GM18498 (cell line): ENCODE results near the gene MRGPRG.
"Not testable (repeated sequence)": the region's sequence is repeated elsewhere in the genome, so short reads cannot be mapped to it uniquely, and the experiment has no call there.

Experiments used
- ATAC-seq: cut with Tn5 transposase; IDR thresholded peaks from one replicate; pipeline ENCODE4 v1.9.1; 2021; ENCODE audit warnings: mild to moderate bottlenecking, moderate library complexity; ENCODE audit not compliant: unreplicated experiment

Gene MRGPRG, protein sequence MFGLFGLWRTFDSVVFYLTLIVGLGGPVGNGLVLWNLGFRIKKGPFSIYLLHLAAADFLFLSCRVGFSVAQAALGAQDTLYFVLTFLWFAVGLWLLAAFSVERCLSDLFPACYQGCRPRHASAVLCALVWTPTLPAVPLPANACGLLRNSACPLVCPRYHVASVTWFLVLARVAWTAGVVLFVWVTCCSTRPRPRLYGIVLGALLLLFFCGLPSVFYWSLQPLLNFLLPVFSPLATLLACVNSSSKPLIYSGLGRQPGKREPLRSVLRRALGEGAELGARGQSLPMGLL

DNA sequence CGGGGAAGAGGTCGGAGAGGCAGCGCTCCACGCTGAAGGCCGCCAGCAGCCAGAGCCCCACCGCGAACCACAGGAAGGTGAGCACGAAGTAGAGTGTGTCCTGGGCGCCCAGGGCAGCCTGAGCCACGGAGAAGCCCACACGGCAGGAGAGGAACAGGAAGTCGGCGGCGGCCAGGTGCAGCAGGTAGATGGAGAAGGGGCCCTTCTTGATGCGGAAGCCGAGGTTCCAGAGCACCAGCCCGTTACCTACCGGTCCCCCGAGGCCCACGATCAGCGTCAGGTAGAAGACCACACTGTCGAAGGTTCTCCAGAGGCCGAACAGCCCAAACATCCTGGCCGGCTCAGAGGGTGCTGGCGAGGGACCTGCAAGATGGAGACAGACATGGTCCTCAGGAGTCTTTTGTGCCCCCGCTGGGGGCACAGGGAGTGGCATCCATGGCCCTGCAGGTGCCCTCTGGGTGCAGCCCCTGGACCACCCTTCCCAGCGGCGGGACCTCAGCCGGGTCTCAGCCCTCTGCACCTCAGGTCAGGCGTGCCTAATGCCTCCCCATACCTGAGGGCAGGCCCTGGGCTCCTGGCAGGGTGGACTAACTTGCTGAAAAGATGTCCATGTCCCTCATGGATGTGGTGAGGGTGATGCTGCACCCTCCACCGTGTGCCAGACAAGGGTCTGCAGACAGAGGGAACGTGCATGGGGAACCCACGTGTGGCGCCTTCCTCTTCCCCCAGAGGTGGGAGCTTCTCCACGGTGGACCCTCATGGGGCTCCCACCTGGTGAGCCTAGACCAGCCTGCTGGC, at the start of gene MRGPRG:
TSS of gene MRGPRG (minus strand) at position 331 of the 798 bp plus-strand sequence. CDS start at position 331, 0 bp downstream.
- no peak for ATAC-seq

- ATAC-seq, result not testable (repeated sequence)
These were observed 43.9 kb upstream of the MRGPRG start for GRCh38 chr11:3262548-3262947.

- not testable (repeated sequence) for ATAC-seq
These were observed 43.2 kb upstream of the MRGPRG start for GRCh38 chr11:3261831-3262230.

GRCh38 chr11:3257509-3257908, 38.9 kb upstream of the MRGPRG start:
- not testable (repeated sequence) for ATAC-seq

GRCh38 chr11:3255241-3255640, 36.6 kb upstream of the MRGPRG start:
- not testable (repeated sequence) for ATAC-seq

DNA sequence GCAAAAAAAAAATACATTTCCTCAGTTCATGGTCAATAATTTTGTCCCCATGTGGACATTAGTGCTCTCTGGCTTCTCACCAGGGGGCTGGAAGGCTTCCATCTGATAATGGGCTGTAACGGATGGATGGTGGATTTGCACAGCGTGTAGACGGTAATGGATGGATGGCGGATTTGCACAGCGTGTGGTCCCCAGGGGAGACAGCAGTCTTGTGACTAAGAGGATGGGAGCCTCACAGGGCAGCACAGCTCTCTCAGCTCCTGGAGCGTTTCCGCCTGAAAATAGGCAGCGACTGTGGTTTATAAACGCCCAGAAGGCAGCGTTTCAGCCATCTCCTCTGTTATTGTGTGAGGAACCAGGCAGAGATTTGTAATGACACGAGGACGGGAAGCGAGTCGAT, 36.2 kb upstream of the MRGPRG start:
- not testable (repeated sequence) for ATAC-seq

DNA sequence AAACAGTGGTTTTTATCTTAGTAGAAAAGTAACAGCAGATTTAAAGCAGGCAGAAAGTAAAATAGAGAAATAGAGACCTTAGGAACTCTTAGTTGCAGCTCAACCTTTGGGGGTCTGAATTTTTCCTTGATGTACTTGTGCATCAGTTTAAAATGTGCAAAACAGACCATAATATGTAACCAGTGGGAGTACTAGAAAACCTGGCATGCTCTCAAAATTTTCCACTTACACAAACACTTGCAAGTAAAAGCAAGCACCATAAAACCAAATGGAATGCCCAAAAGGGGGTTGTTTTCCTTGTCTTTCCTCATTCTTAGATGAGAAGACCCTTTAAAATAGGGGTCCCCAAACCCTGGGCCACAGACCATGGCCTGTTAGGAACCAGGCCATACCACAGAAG, 26.5 kb upstream of the MRGPRG start:
- ATAC-seq, result no peak

- no peak for ATAC-seq
These were observed 25.3 kb upstream of the MRGPRG start for GRCh38 chr11:3243880-3244279.

DNA sequence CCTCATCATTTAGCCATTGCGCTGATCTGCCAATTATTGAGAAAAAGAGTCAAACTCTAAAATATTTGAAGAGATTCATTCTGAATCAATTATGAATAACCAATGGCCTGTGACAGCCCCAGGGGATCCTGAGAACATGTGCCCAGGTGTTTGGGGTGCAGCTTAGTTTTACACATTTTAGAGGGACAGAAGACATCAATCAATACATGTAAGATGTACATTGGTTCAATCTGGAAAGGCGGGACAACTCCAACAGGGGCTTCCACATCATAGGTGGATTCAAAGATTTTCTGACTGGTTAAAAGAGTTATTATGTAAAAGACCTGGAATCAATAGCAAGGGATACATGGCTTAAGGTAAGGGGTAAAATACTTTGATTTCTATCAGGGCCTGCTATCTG, 18.5 kb upstream of the MRGPRG start:
- no peak for ATAC-seq

GRCh38 chr11:3234846-3235245, 16.2 kb upstream of the MRGPRG start:
- ATAC-seq, result no peak

DNA sequence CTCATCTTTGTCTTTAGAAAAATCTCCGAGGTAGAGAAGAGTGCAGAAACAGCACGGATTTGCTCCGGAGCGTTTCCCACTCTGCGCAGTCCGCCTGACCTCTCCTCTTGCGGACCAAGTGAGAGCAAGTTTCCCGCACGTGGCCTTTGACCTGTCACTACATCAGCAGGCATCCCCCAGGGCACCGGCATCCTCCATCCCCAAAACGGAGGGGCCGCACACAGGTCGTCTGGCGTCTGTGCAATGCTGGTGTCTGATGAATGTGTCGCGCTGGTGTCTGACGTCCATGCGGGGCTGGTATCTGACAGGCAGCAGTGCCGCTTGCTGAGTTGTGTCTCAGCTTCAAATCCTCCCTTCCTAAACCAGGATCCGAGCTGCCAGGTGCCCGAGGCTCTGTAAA, 14.3 kb upstream of the MRGPRG start:
- ATAC-seq, result no peak

- ATAC-seq, result no peak
These were observed 13.5 kb upstream of the MRGPRG start, which contains the start of gene MRGPRE for GRCh38 chr11:3231851-3232744. TSS of gene MRGPRE (minus strand) at chr11:3232417. CDS start at chr11:3228799, 3,618 bp downstream.

DNA sequence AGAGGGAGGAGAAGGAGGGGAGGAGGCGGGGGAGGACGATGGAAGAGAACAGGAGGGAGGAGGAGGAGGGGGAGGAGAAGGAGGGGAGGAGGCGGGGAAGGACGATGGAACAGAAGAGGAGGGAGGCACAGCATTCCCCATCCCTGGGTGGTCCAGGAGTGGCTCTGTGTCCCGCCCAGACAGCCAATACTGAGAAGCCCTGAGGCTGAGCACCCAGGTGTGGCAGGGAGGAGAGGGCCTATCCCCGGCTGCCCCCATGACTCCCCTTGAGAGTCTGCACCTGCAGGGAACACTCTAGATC, 12.9 kb upstream of the MRGPRG start:
- no peak for ATAC-seq

DNA sequence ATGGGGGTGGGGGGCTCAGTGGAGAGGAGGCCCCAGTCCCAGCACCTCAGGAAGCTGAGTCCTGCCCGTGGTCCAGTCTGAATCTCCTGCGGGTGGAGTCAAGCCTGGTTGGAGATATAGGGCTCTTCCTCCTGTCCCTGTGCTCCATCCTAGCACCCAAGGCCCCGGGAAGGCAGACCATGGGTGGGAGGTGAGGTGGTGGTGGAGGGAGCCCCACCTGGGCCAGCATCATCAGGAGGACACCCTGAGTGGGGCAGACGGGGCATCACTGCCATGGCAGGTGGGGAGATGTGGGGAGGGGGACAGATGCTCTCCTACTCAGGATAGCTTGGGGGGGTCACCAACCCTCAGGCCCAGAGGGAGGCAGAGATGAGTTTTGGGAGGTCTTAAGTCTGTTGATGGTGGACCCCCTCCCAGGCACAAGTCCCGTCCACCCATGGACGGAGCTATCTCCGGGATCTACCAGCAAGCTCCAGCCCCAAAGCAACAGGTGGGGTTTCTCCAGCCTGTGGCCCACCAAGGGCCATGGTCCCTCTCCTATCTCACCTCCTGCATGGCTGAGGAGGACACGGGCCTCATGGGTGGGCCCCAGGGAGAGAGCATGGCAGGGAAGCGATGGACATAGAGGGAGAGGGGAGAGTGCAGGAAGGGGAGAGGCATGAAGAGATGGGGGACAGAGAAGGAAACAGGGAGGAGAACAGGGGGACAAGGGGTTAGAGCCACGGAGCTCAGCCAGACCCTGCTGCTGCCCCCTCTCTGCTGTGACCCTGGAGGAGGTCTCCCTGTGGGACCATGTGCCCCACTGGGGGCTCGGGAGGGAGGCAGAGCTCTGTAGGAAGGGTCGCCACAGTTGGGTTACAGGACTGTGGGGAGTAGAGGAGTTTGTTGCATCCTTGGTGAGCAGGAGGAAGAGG, 12.3 kb upstream of the MRGPRG start:
- ATAC-seq, result no peak

DNA sequence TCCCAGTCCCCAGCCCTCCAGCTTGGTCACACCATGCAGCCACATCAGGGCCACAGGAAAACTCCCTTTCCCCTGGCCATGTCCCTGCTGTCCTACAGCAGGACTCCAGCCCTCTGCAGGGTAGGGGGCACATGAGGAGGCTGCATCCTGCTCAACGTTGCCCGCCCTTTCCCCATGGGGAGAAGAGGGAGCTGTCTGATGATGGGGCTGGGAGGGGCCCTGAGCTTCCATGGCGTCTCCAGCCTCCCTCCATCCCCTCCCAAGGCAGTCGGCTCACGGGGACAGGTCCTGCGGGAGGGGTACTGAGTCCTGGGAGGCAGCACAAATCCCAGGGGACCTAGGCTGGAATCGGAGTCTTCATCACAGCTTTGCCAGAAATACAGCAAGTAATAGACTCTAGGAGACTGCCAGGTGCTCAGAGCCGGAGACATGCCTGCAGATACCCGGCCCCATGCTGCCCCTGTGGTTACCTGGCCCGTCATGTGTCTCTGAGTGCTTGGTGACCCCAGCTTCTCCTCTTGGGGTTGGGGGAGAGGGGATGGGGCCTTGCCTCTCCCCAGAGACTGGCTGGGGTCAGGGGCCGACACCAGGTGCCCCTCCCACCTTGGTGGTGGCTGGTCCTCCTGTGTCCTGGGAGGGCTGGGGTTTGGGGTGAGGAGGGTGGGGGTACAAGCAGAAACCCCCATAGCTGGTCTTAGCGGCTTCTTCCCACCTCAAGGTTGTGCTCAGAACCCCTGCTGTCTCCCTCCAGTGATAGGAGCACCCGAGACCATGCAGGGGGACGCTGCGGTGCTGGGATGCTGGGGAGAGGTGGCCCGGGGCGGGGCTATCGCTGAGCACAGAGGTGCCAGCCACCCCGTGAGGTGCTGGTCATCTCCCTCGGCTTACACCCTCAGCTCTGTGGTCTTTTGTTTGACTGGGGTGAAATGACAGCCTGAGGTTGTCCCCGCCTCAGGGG, 11.3 kb upstream of the MRGPRG start:
- ATAC-seq, result no peak

DNA sequence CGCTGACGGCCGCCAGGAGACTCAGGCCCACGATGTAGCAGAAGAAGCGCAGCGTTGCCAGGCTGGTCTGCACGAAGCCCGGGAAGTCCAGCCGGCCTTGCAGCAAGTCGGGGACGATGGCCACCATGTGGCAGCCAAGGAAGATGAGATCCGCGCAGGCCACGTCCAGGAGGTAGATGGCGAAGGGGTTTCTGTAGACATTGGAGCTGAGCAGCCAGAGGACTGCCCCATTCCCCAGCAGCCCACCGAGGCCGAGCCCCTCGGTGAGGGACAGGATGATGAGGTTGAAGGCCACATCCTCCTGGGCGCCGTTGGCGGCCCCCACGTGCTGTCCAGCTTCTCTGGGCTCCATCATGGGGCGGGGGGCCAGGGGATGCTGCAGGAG, 9.8 kb upstream of the MRGPRG start:
- no peak for ATAC-seq

- no peak for ATAC-seq
These were observed 9.2 kb upstream of the MRGPRG start for GRCh38 chr11:3227568-3228444.

DNA sequence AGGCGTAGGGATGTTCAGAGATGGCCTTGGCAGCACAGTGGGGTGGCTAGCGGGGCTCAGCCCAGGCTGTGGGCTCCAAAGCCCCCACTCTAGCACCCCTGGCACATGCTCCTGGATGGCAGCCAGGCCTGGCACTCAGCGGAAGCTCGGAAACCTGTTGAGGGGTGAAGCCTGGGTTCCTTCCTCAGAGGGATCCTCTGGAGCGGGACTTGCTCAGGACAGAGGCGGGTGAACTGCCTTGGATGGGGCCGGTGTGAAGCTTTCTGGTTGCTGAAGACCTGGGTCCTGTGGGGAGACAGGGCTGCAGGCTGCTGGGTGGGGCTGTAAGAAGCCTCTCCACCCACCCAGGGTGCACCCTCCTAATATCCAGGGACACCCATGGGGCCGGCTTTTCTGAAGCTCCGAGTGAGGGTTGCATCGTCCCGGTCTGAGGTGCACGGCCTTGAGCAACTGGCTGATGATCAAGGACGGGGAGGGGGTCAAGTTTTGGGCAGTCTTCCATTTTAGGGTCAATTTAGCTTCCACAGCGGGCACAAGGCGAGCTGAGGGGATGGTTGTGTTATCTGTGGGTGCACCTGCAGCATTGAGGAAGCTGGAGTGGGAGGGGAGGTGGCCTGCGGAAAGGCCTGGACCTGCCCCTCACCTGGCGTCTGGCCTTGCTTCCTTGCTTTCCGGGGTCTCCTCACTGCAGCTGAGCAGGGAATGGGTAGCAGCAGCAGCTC, 8.4 kb upstream of the MRGPRG start:
- ATAC-seq, result no peak
